ENCODE measurements around the gene SCLY.
"Not testable (repeated sequence)": the region's sequence is repeated elsewhere in the genome, so short reads cannot be mapped to it uniquely, and the experiment has no call there.

The SCLY gene

DNA sequence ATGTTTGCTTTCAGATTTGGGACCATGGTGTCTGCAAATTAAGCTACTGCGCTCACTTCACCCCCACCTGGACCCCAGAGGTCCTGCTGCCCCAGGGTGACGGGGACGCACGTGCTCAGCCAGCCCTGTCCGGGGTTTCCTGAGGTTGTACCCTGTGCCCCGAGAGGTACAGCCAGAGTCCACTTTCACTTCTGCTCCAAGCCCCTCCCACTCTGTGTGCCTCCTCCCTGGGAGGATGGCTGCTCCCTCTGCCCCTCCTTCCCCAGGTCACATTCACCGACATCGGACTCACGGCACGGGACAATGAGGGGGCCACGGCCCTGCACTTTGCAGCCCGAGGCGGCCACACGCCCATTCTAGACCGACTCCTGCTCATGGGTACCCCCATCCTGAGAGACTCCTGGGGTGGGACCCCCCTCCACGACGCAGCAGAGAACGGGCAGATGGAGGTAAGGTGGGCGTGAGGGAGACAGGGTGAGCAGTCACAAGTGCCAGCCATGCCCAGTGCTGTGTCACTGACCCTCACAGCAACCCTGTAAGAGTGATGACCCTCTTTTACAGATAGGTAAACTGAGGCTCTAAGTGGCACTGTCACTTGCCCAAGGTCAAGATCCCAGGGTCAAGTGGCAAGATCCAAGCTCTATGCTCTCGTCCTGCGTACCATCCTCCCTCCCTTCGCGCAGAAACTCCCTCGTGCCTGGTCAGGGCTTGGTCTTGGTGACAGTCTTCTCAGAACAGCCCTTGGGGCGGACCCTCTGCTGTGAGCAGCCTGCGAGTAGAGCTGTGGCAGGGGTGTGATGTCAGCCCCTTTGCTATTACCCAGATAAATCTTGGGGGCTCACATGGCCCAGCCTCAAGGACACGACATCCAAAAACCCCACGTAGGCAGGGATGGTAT is 47.0 kb downstream of the SCLY start:
- no peak for DNase-seq (ENCODE audit: low read depth in 2 of 3, low spot score in 1 of 3)

DNA sequence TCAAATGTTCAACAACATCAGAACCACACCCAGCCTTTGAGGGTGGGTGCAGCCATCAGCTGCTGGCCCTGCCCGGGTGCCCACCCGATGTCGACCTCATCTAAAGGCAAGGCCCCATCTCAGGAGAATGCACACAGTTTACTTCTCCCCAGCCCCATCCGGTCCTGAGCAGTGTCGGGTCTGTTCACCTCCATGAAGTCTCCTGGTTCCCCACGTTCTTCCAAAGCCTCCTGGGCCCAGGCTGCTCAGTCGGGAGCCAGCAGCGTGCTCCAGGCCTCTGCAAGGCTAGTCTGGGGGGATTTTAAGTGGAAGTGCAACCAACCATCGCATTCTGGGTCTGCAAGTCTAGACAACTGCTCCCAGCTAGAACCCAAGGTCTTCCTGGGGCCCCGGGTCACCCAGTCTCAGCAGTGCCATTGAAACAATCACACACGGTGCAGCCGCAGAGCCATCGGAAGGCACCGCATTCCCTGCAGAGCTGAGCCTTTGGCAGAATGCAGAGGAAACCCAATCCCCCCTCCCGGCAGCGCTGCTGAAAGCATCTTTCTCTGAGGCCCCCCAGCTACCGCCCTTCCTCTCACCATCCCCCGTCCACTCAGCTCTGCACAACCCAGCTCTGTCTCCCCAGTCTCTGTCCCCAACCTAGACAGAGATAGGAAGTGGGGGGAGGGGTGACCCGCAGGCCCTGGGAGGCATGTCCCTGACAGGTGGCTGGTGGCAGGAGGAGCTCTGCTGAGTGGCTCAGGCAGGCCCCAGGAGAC is 47.8 kb downstream of the SCLY start:
- DNase-seq (ENCODE audit: low read depth in 2 of 3, low spot score in 1 of 3), result no peak

DNA sequence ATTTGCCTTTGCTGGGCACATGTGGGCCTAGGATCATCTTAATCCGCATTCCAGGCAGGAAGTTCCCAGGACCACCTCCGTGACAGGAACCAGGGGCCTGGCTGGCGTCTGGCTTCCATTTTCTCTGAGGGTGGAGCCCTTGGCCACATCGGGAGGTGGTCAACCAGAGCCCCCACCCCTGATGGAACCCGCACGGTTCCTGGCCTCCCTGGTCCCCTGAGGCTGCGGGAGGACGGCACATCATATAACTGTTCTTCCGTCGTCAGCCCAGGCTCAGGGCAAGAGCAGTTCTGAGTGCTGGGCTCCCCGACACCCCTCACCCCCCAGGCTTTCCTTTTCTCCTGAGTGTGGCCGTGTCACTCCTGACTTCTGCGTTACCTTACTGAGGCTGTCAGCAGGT is 52.8 kb downstream of the SCLY start:
- DNase-seq (ENCODE audit: low read depth in 2 of 3, low spot score in 1 of 3), result no peak

GRCh38 chr2:238114331-238114841 is 53.6 kb downstream of the SCLY start:
- no peak for DNase-seq (ENCODE audit: low read depth in 2 of 3, low spot score in 1 of 3)

DNA sequence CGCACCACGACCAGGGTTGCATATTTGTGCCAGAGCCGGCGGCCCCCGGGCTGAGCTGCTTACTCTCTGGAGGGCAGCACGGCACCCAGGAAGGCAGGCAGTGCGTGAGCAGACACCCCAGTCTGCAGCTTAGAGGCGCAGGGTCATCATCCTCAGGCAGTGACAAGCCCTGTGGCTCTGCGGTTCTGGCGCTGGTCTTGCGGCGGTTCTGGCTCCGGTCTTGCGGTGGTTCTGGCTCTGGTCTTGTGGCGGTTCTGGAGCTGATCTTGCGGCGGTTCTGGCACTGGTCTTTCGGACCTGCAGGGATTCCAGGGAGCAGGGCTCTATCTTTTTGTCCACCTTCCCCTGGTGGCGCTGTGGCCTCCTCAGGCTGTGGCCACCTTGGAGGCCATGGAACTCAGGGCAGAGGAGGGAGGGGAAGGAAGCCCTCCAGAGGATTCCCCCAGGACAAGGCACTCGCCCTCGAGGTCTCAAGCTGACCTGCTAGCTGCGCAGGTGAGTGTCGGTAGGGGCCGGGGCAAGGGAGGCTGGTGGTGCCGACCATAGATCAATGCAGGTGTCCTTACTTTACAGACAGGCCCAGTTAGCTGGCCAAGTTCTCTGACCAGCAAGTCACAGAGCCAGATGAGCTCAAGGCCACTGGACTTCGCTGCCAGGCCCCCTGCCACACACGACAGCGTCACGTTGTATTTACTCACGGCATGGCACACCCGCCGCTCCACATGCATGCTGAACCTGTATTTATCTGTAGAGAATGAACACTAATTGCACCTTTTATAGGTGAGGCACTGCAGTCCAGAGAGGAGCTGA is 54.3 kb downstream of the SCLY start:
- DNase-seq (ENCODE audit: low read depth in 2 of 3, low spot score in 1 of 3), result no peak

DNA sequence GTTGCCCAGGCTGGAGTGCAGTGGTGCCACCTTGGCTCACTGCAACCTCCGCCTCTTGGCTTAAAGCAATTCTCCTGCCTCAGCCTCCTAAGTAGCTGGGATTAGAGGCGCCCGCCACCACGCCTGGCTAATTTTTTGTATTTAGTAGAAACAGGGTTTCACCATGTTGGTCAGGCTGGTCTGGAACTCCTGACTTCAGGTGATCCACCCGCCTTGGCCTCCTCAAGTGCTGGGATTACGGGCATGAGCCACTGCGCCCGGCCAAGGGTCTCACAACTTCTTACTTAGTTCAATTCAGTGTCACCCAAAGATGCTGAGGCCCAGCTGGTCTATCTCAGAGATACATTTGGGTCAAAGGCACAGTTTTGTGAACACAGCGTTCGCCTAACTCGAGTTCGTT is 54.9 kb downstream of the SCLY start:
- not testable (repeated sequence) for DNase-seq (ENCODE audit: low read depth in 2 of 3, low spot score in 1 of 3)

DNA sequence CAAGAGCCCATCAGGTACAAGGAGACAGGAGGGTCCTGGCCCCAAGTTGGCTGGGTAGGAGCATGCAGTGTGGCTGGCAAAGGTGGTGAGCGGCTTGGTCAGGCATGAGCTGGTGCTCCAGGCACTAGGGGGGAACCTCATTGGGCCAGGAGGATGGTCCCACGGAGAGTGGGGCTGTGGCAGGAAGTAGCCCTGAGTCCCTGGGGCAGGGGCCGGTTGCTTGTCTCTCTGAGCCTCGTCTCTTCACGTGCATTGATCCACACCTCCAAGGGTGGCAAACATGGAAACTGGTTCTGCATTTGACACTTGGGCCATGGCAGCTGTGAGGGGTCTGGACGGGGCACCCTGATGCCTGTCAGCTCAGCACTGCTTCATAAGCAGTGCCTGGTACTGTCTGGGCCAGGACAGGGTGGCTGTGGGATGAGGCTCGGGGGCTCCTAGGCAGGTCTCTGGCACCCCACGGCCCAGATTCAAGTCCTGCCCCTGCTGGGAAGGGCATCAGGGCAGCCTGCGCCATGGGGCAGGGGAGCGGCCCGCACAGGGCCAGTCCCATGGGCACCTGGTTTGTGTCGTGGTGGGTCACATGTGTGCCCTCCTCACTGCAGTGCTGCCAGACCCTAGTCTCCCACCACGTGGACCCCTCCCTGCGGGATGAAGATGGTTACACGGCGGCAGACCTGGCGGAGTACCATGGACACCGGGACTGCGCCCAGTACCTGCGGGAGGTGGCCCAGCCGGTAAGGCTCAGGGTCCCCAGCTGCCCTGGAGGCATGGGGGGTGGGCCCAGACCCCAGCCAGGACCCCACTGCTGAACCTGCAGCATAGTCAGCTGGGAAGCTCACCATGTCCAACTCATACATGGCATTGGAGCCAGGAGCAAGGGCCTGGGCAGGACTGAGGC is 55.7 kb downstream of the SCLY start:
- no peak for DNase-seq (ENCODE audit: low read depth in 2 of 3, low spot score in 1 of 3)

GRCh38 chr2:238117199-238118154 is 56.7 kb downstream of the SCLY start:
- no peak for DNase-seq (ENCODE audit: low read depth in 2 of 3, low spot score in 1 of 3)

DNA sequence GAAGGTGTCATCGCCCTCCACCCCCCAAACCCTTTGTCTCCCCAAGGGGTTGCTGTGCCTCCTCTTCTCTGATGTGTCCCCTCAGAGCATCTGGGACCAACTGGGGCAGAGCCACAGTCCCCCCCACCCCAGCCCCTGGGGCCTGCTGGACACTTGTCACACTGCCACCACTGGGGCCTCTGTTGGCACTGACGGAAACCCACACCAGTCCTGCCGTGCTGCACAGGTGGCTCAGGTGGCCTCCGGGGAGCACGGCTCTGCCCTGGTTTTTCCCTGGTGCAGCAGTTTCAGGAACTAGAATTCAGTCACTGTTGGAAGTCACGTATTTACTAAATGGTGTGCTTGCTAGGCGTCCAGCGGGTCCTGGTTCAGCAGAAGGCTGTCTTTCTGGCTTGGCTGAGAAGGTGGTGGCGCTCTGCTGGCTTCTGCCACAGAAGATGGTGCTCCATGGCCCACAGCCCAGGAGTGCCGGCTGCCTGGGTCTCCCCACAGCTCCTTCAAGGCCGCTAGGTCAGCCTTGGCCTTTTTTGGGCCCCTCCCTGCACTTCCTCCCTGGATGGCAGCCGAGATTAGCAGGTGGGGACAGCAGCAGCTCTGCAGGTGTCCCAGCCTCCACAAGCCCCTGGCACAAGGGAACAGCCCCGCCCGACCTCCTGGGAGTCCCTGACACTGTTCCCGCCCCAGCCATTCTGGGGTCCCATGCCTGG is 59.1 kb downstream of the SCLY start:
- DNase-seq (ENCODE audit: low read depth in 2 of 3, low spot score in 1 of 3), result no peak

GRCh38 chr2:238120463-238121298 is 59.9 kb downstream of the SCLY start:
- no peak for DNase-seq (ENCODE audit: low read depth in 2 of 3, low spot score in 1 of 3)

DNA sequence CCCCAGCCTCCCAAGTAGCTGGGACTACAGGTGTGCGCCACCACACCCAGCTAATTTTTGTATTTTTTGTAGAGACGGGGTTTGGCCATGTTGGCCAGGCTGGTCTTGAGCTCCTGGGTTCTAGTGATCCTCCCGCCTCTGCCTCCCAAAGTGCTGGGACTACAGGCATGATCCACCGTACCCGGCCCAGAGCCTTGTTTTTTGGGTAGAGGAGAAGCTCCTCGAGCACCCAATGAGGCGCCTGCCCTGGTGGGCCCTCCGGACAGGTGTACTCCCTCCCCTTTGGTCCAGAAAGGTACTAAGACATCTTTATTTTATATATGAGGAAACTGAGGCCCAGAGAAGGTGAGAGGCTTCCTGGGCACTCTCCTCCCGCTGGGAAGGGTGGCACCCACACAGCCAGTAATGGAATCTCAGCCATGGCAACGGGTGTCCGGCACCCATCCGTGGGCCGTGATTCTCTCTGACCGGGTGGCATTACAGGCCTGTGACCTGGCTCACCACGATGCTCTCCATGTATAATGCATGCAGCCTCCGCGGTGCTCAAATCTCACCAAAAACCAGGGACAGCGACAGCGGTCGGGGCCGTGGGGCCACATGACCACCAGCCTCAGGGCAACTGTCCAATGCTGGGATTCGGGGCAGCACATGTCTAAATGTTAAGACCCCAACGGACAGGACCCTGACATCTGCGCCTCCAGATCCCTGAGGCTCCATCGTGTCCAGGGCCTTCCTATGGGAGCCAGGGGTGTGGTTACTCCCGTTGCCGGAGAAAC is 60.9 kb downstream of the SCLY start:
- DNase-seq (ENCODE audit: low read depth in 2 of 3, low spot score in 1 of 3), result no peak

- no peak for DNase-seq (ENCODE audit: low read depth in 2 of 3, low spot score in 1 of 3)
Observed at GRCh38 chr2:238122287-238123217, 61.8 kb downstream of the SCLY start.

DNA sequence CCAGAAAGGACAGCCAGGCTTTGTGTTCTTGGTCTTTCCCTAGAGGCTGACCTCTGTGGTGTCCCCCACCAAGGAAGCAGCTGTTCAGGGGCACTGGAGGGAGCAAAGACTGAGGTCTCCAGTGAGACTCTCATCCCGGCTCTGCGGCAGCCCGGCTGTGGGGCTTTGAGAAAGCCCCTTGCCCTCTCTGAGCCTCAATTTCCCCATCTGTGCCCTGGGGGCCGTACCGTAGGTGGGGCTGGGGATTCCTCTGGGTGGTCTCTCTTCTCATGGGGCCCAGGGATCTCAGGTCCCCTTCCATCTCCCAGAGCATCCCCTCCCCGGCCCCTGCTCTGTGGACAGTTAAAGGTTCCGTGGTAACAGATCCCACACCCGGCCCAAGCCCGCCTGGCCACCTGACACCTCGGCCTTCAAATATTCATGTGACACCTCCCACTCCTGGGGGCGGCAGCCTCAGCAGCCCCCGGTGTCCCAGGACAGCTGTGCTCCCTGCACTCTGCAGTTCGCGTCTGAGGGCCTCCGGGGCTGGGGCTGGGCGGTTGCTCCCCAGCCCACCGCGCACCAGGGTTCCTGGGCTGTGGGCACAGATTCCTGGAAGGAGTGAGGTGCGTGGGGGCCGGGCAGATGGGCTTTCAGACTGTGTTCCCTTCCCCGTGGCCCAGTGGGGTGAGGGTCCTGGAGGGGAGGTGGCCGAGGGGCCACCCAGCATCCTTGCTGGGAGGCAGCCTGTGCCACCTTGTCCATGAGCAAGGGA is 62.6 kb downstream of the SCLY start:
- no peak for DNase-seq (ENCODE audit: low read depth in 2 of 3, low spot score in 1 of 3)

GRCh38 chr2:238123991-238124470 is 63.2 kb downstream of the SCLY start:
- DNase-seq (ENCODE audit: low read depth in 2 of 3, low spot score in 1 of 3), result no peak

All from stimulated activated CD4-positive, alpha-beta T cell treated with anti-CD3 and anti-CD28 coated beads, Interleukin-12 subunit alpha, Interleukin-12 subunit beta, amount 100 ng/mL, for 48 hours (primary cell).